Measurements from ENCODE around the gene IMPDH2. TPM values are rescaled to one million over a fixed set of nuclear protein-coding genes. Genes with fewer than 3 reads are reported as not detected.

Gene IMPDH2
- total and polyA plus RNA-seq, 2 of the 8 experiments (the other 6 are each of a cell fraction or from before 2014, with no cell fraction given): 374 to 409 TPM

- H3K4ac ChIP-seq (replicated peaks; ENCODE audit: insufficient read length, low read depth, low read length): no peak overlapping the region
- no peak overlapping the region for H3K4me3 ChIP-seq (ENCODE audit: extremely low read depth in 1 of 4, insufficient read depth in 2 of 4, low read depth in 3 of 4, low read length in 4 of 4)
- ChIA-PET CTCF (ENCODE audit: partially characterized antibody) (no interaction called here), POLR2A (ENCODE audit: partially characterized antibody) (interaction anchor here (1.6 kb wide), 1 partner anchor 8 kb away, joined by 5 read pairs; no protein-coding TSS in a partner anchor)
- no peak overlapping the region for H2AK5ac ChIP-seq (ENCODE audit: low read depth, low read length)
- no peaks in the 10 kb centered on the region for H3K4me1 ChIP-seq (replicated peaks in 1 of 4; ENCODE audit: control insufficient read depth in 3 of 4, insufficient read depth in 4 of 4, low read length in 3 of 4)
- WGBS, 2 experiments (ENCODE audit: extremely low coverage in 1 of 2, insufficient coverage in 1 of 2, insufficient read length in 1 of 2, insufficient replicate concordance in 2 of 2, low coverage in 1 of 2, low lambda C conversion rate in 2 of 2, missing lambda C conversion rate in 1 of 2): 93% methylated on average over 7 of the region's 7 CpGs; no CpG with 5 or more reads in 1 of the 2 experiments
- DNase-seq (ENCODE audit: low read depth in 1 of 2, low spot score in 2 of 2): no peak
- no peak overlapping the region for H3K23ac ChIP-seq (ENCODE audit: insufficient read length)
- H4K91ac ChIP-seq (replicated peaks; ENCODE audit: insufficient read length, low read length): no peak overlapping the region
- no peak overlapping the region for H4K5ac ChIP-seq (ENCODE audit: insufficient read length, low read depth, low read length)
- no peak overlapping the region for H2AFZ ChIP-seq (ENCODE audit: low read length)
- H4K8ac ChIP-seq (ENCODE audit: extremely low read depth, insufficient read depth, low read length): no peak overlapping the region
- TF ChIP-seq ZNF274 (IDR thresholded peaks at IDR 0.05; ENCODE audit: borderline replicate concordance, extremely low read depth, low read length) (no peak), HDAC6 (IDR thresholded peaks at IDR 0.05; ENCODE audit: low read depth, low read length) (no peak), CEBPB (IDR thresholded peaks at IDR 0.05; ENCODE audit: low read depth, low read length) (no peak), CTCF (IDR thresholded peaks at IDR 0.05; ENCODE audit: control extremely low read depth in 1 of 3, insufficient read depth in 1 of 3, low read depth in 1 of 3, low read length in 3 of 3) (no peak), RBBP5 (IDR thresholded peaks at IDR 0.05; ENCODE audit: borderline replicate concordance, low read depth, low read length) (no peak), NRF1 (IDR thresholded peaks at IDR 0.05; ENCODE audit: low read depth, low read length) (no peak), BACH1 (IDR thresholded peaks at IDR 0.05; ENCODE audit: low read length) (no peak)
- H3K56ac ChIP-seq (replicated peaks; ENCODE audit: insufficient read length, low read depth, low read length): no peak overlapping the region
- no peak overlapping the region for H3K27ac ChIP-seq (ENCODE audit: low read depth, low read length)
- no peak overlapping the region for H3K9ac ChIP-seq (replicated peaks in 1 of 4; ENCODE audit: extremely low read depth in 1 of 4, low read depth in 3 of 4, low read length in 3 of 4)
- peaks cover 28 to 61% (median 42%) of the 10 kb centered on the region in 4 experiments for H3K36me3 ChIP-seq (ENCODE audit: control insufficient read depth in 2 of 4, insufficient read depth in 4 of 4, low read length in 3 of 4)
- H2BK5ac ChIP-seq (ENCODE audit: low read depth, low read length): no peak overlapping the region
- no peak overlapping the region for H3K4me2 ChIP-seq (ENCODE audit: insufficient read depth in 1 of 2, low read depth in 2 of 2, low read length in 2 of 2)
- peaks cover 9% of the 10 kb centered on the region for H3K79me1 ChIP-seq (ENCODE audit: low read depth, low read length)
- no peak overlapping the region for H2BK15ac ChIP-seq (ENCODE audit: low read length)
- H3K14ac ChIP-seq (ENCODE audit: insufficient read length): no peak overlapping the region
- H2BK12ac ChIP-seq (ENCODE audit: low read depth, low read length): no peak overlapping the region
- no peak overlapping the region for H2BK20ac ChIP-seq (ENCODE audit: low read length)
- H3K23me2 ChIP-seq (ENCODE audit: low read depth, low read length): no peaks in the 10 kb centered on the region
- no peak overlapping the region for H2BK120ac ChIP-seq (replicated peaks; ENCODE audit: low read depth, low read length)
- no peak overlapping the region for H3K18ac ChIP-seq (ENCODE audit: extremely low read depth, low read length)
- peaks cover 0 to 7% of the 10 kb centered on the region in 2 experiments; a peak in 1 of 4 replicates for H3K79me2 ChIP-seq (ENCODE audit: control insufficient read depth in 1 of 2, insufficient read depth in 2 of 2, low read length in 2 of 2)
- H4K20me1 ChIP-seq (replicated peaks in 1 of 2; ENCODE audit: control insufficient read depth in 1 of 2, insufficient read depth in 2 of 2, low read length in 2 of 2): peaks cover 0 to 11% of the 10 kb centered on the region in 2 experiments
- FAIRE-seq: no peak
- H3K9me3 ChIP-seq (ENCODE audit: insufficient read depth in 2 of 2, low read depth in 1 of 2, low read length in 1 of 2): no peaks in the 10 kb centered on the region
- H3K27me3 ChIP-seq (replicated peaks in 1 of 4; ENCODE audit: control insufficient read depth in 3 of 4, extremely low read depth in 1 of 4, insufficient read depth in 3 of 4, low read length in 3 of 4): no peaks in the 10 kb centered on the region
These were observed 28.8 kb upstream of the IMPDH2 start for GRCh38 chr3:49058011-49058410.

Data from H1 (cell line).